ENCODE data around the gene PML.
"Not testable (repeated sequence)": the region's sequence is repeated elsewhere in the genome, so short reads cannot be mapped to it uniquely, and the experiment has no call there.

DNA sequence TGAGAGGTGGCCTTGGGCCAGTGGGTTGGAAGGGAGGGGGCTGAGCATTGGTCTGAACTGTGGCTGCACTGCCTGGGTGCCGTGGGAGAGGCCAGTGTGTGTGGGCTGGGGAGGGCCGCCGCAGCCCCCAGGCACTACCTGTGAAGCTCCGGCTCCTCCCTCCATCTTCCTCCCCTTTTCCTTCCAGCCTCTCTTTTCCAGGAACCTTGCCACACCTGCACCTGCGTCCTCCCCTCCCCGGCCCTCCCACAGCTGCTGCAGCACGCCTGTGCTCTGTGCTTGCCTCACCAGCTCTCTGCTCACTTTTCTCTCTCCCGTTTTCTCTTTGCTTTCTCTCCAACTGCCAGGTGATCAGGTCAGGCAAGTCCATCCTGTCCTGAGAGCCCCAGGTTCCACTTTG is 70.3 kb downstream of the PML start:
- not testable (repeated sequence) for TF ChIP-seq MAX (IDR thresholded peaks at IDR 0.05; ENCODE audit: low read depth); CTCF (IDR thresholded peaks at IDR 0.05); USF2 (IDR thresholded peaks at IDR 0.05; ENCODE audit: borderline replicate concordance, low read depth, low read length); RCOR1 (IDR thresholded peaks at IDR 0.05; ENCODE audit: low read length); CHD2 (IDR thresholded peaks at IDR 0.05; ENCODE audit: low read length, partially characterized antibody); USF1 (IDR thresholded peaks at IDR 0.05; ENCODE audit: borderline replicate concordance, low read depth); TCF12 (IDR thresholded peaks at IDR 0.05); RXRA (IDR thresholded peaks at IDR 0.05; ENCODE audit: borderline replicate concordance, low read depth); RAD21 (IDR thresholded peaks at IDR 0.05; ENCODE audit: low read length); NFIC (IDR thresholded peaks at IDR 0.05; ENCODE audit: borderline replicate concordance)
- TF ChIP-seq, protein P1, sequence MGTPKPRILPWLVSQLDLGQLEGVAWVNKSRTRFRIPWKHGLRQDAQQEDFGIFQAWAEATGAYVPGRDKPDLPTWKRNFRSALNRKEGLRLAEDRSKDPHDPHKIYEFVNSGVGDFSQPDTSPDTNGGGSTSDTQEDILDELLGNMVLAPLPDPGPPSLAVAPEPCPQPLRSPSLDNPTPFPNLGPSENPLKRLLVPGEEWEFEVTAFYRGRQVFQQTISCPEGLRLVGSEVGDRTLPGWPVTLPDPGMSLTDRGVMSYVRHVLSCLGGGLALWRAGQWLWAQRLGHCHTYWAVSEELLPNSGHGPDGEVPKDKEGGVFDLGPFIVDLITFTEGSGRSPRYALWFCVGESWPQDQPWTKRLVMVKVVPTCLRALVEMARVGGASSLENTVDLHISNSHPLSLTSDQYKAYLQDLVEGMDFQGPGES (IDR thresholded peaks at IDR 0.05; ENCODE audit: low read depth, low read length), result not testable (repeated sequence)
